Tibial nerve (tissue), 4 donors: Measurements from ENCODE around the gene LRRC3. TPM values are rescaled to one million over a fixed set of nuclear protein-coding genes. Genes with fewer than 3 reads are reported as not detected.

ENCODE experiments used
- DNase-seq, 2 donors: peaks; one replicate each; pipeline ENCODE4 v3.0.0-alpha.2; 2019; ENCODE audit warnings: low spot score in 2 of 2
- H3K27ac ChIP-seq, 4 donors: fragments of 200-600 bp; sonication (generic) in 3 of 4; one replicate each; pipeline ENCODE4 v1.5.1; 2017 to 2019; ENCODE audit warnings: mild to moderate bottlenecking in 1 of 4
- H3K27me3 ChIP-seq, 2 donors: fragments of 200-600 bp; sonication (generic) in 1 of 2; one replicate each; pipeline versions ENCODE4 v1.5.1 to v1.6.0; 2017 to 2019
- H3K36me3 ChIP-seq, 3 donors: fragments of 200-600 bp; sonication (generic); one replicate each; pipeline ENCODE4 v1.5.1; 2018 to 2019
- H3K4me1 ChIP-seq, 4 donors: fragments of 200-600 bp; sonication (generic) in 3 of 4; one replicate each; pipeline ENCODE4 v1.5.1; 2017 to 2019
- H3K4me3 ChIP-seq, 4 donors: fragments of 200-600 bp; sonication (generic) in 3 of 4; one replicate each; pipeline ENCODE4 v1.5.1; 2017 to 2019; ENCODE audit warnings: mild to moderate bottlenecking in 1 of 4, moderate library complexity in 1 of 4
- H3K9me3 ChIP-seq, 4 donors: fragments of 200-600 bp; sonication (generic) in 3 of 4; one replicate each; pipeline ENCODE4 v1.5.1; 2017 to 2019
- CTCF ChIP-seq, 5 experiments: fragments of 200-600 bp in 3 of 5; fragments of 450-650 bp in 2 of 5; sonication (generic) in 3 of 5; IDR thresholded peaks; one replicate each; pipeline ENCODE4 v1.5.1; 2016 to 2019; ENCODE audit warnings: antibody characterized with exemption in 5 of 5, mild to moderate bottlenecking in 3 of 5, moderate library complexity in 2 of 5
- EP300 ChIP-seq, 2 donors: sonication (generic); formaldehyde crosslinking; IDR thresholded peaks; one replicate each; pipeline ENCODE4 v1.6.1; 2017; ENCODE audit warnings: antibody characterized with exemption in 2 of 2, mild to moderate bottlenecking in 1 of 2
- POLR2A ChIP-seq, 2 donors: fragments of 450-650 bp; IDR thresholded peaks; one replicate each; pipeline ENCODE4 v1.6.1; 2017; ENCODE audit warnings: antibody characterized with exemption in 2 of 2, mild to moderate bottlenecking in 2 of 2, moderate library complexity in 2 of 2
- WGBS, 2 donors: methylation state at CpG; one replicate each; pipeline ENCODE4 v1.1.5; 2018; 5-methylcytosine and 5-hydroxymethylcytosine counted together
- total RNA-seq, 4 donors: library from RNA; depleted of rRNA; stranded (reverse); fragments of >200 nt; gene quantifications; one replicate each; pipeline ENCODE4 v1.1.0, GENCODE V29; 2016

The LRRC3 gene
- total RNA-seq, 4 donors from 2014 or later, result 2.0 to 8.0 (median 3.8) TPM

DNA sequence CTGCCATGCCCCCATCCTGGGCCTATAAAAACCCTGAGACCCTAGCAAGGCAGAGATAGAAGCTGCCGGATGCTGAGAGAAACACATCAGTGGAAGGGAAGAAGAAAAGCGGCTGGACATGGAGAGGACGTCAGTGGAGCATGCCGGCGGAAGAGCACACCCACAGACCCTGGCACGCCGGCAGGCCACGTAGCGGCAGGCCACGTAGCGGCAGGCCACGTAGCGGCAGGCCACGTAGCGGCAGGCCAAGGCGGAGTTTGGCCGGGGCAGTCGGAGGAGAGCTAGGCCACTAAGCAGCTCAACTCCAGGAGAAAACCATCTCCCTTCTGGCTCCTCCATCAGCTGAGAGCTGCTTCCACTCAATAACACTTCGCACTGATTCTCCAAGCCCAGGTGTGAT, 35.1 kb downstream of the LRRC3 start:
- 94 to 95% methylated on average over 19 of the region's 19 CpGs for WGBS, 2 donors
- Histone ChIP-seq H3K4me3 (no peak overlapping the region), H3K27me3 (no peaks in the 10 kb centered on the region), H3K4me1 (no peaks in the 10 kb centered on the region), H3K36me3 (no peaks in the 10 kb centered on the region), H3K9me3 (peaks cover 0 to 37% (median 2%) of the 10 kb centered on the region in 4 donors), H3K27ac (no peak overlapping the region)
- DNase-seq, result no peak
- TF ChIP-seq EP300 (IDR thresholded peaks at IDR 0.05) (no peak), POLR2A (IDR thresholded peaks at IDR 0.05) (no peak), CTCF (IDR thresholded peaks at IDR 0.05) (no peak)

GRCh38 chr21:44490816-44491215, 35.5 kb downstream of the LRRC3 start:
- no peak for DNase-seq
- WGBS, 2 donors, result 67 to 73% methylated on average over 9 of the region's 9 CpGs
- no peaks in the 10 kb centered on the region for H3K27me3 ChIP-seq
- no peak overlapping the region for H3K4me3 ChIP-seq
- peaks cover 0 to 37% (median 2%) of the 10 kb centered on the region in 4 donors for H3K9me3 ChIP-seq
- no peaks in the 10 kb centered on the region for H3K4me1 ChIP-seq
- no peaks in the 10 kb centered on the region for H3K36me3 ChIP-seq
- TF ChIP-seq POLR2A (IDR thresholded peaks at IDR 0.05), result no peak
- TF ChIP-seq CTCF (IDR thresholded peaks at IDR 0.05), result no peak
- TF ChIP-seq EP300 (IDR thresholded peaks at IDR 0.05), result no peak
- no peak overlapping the region for H3K27ac ChIP-seq

- no peaks in the 10 kb centered on the region for H3K4me1 ChIP-seq
- H3K4me3 ChIP-seq, result no peak overlapping the region
- TF ChIP-seq CTCF (IDR thresholded peaks at IDR 0.05) (no peak), POLR2A (IDR thresholded peaks at IDR 0.05) (no peak), EP300 (IDR thresholded peaks at IDR 0.05) (no peak)
- no peak overlapping the region for H3K27ac ChIP-seq
- 84 to 89% methylated on average over 9 of the region's 9 CpGs for WGBS, 2 donors
- H3K36me3 ChIP-seq, result no peaks in the 10 kb centered on the region
- peaks cover 0 to 35% (median 2%) of the 10 kb centered on the region in 4 donors for H3K9me3 ChIP-seq
- DNase-seq, result no peak
- no peaks in the 10 kb centered on the region for H3K27me3 ChIP-seq
These were observed 37.5 kb downstream of the LRRC3 start for GRCh38 chr21:44492567-44493385.

GRCh38 chr21:44494418-44494817, 39.1 kb downstream of the LRRC3 start:
- no peak for DNase-seq
- WGBS, 2 donors, result 91 to 93% methylated on average over 17 of the region's 17 CpGs

More at GRCh38 chr21:44494418-44494817, 39.1 kb downstream of the LRRC3 start:
- no peaks in the 10 kb centered on the region for H3K36me3 ChIP-seq
- no peak overlapping the region for H3K27ac ChIP-seq
- peaks cover 0 to 32% (median 2%) of the 10 kb centered on the region in 4 donors for H3K9me3 ChIP-seq
- TF ChIP-seq EP300 (IDR thresholded peaks at IDR 0.05) (no peak), POLR2A (IDR thresholded peaks at IDR 0.05) (no peak), CTCF (IDR thresholded peaks at IDR 0.05) (no peak)
- peaks cover 0 to 7% of the 10 kb centered on the region in 2 donors for H3K27me3 ChIP-seq
- H3K4me3 ChIP-seq, result no peak overlapping the region
- no peaks in the 10 kb centered on the region for H3K4me1 ChIP-seq
